ENCODE results near the gene SLC49A4.

DNA sequence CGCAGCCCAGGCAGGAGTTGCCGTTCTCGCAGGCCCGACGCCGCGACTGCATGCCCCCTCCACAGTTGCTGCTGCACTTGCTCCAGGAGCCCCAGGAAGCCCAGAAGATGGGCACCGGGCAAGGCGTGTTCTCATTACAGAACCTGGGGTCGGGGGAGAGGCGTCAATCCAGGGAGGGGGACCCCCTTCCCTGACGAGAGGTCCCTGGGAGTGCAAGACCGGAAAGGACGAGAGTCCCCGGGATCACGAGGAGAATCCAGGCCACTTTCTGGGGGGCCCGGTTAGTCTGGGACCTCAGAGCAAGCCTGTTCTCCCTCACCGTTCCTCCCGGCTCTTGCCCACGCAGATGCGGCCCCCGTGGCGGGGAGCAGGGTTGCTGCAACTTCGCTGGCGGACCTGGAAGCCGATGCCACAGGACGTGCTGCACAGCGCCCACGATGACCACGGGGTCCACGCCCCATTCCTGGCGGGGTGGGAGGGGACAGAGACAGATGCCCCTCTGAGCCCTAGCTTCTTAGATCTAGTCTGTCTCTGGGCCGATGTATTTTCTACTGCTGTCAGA is 118.8 kb downstream of the SLC49A4 start:
- TF ChIP-seq, protein P1, sequence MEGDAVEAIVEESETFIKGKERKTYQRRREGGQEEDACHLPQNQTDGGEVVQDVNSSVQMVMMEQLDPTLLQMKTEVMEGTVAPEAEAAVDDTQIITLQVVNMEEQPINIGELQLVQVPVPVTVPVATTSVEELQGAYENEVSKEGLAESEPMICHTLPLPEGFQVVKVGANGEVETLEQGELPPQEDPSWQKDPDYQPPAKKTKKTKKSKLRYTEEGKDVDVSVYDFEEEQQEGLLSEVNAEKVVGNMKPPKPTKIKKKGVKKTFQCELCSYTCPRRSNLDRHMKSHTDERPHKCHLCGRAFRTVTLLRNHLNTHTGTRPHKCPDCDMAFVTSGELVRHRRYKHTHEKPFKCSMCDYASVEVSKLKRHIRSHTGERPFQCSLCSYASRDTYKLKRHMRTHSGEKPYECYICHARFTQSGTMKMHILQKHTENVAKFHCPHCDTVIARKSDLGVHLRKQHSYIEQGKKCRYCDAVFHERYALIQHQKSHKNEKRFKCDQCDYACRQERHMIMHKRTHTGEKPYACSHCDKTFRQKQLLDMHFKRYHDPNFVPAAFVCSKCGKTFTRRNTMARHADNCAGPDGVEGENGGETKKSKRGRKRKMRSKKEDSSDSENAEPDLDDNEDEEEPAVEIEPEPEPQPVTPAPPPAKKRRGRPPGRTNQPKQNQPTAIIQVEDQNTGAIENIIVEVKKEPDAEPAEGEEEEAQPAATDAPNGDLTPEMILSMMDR (IDR thresholded peaks at IDR 0.05): no peak
- TF ChIP-seq POLR2A (IDR thresholded peaks at IDR 0.05): no peak

Data from adrenal gland (tissue), 5 donors.